Activated T-helper 1 cell treated with anti-CD3 and anti-CD28 coated beads, Interleukin-2, amount 50 U/mL, for 16 hours (primary cell): ENCODE data around the gene TAF6.
A peak's percentile ranks its signal among the peaks of the same experiment; 100 is the strongest.
"Not testable (repeated sequence)": the region's sequence is repeated elsewhere in the genome, so short reads cannot be mapped to it uniquely, and the experiment has no call there.

Experiments used
- DNase-seq, 2 donors: peaks; one replicate each; pipeline ENCODE4 v3.0.0-alpha.2; 2020; ENCODE audit warnings: low read depth in 1 of 2, low spot score in 1 of 2

TAF6 gene

GRCh38 chr7:100152937-100153666 is 33.9 kb upstream of the TAF6 start:
- DNase-seq = no peak

- DNase-seq = no peak
Observed at GRCh38 chr7:100152404-100152803, 33.2 kb upstream of the TAF6 start.

GRCh38 chr7:100148559-100149328 is 29.6 kb upstream of the TAF6 start, which contains the start of gene LAMTOR4:
TSS of gene LAMTOR4 (plus strand) at chr7:100148918. CDS start at chr7:100148973, 55 bp downstream.
- DNase-seq = peak; percentile 93 to 97

- no peak for DNase-seq
Observed at GRCh38 chr7:100148225-100148558, 29.0 kb upstream of the TAF6 start.

- no peak for DNase-seq
Observed at GRCh38 chr7:100147278-100147677, 28.1 kb upstream of the TAF6 start.

- DNase-seq = not testable (repeated sequence)
Observed at GRCh38 chr7:100146350-100146749, 27.2 kb upstream of the TAF6 start.

- DNase-seq = no peak
Observed at GRCh38 chr7:100142461-100142860, 23.3 kb upstream of the TAF6 start.

GRCh38 chr7:100141555-100141949 is 22.4 kb upstream of the TAF6 start:
- no peak for DNase-seq

- DNase-seq = no peak
Observed at GRCh38 chr7:100137851-100138760, 18.9 kb upstream of the TAF6 start.

GRCh38 chr7:100132697-100133151 is 13.6 kb upstream of the TAF6 start:
- DNase-seq = peak in 1 of 2 donors; percentile 32

GRCh38 chr7:100132126-100132525 is 13.0 kb upstream of the TAF6 start:
- no peak for DNase-seq

GRCh38 chr7:100130608-100131453 is 11.7 kb upstream of the TAF6 start:
- peak; percentile 74 to 81 for DNase-seq

GRCh38 chr7:100130220-100130607 is 11.1 kb upstream of the TAF6 start:
- not testable (repeated sequence) for DNase-seq

GRCh38 chr7:100128637-100128963 is 9.4 kb upstream of the TAF6 start:
- no peak for DNase-seq

GRCh38 chr7:100127866-100128636 is 8.9 kb upstream of the TAF6 start:
- no peak for DNase-seq

- DNase-seq = peak; percentile 81 to 84
Observed at GRCh38 chr7:100126931-100127865, 8.0 kb upstream of the TAF6 start, which contains the start of gene MBLAC1. TSS of gene MBLAC1 (plus strand) at chr7:100126967. CDS start at chr7:100127396, 429 bp downstream.

- DNase-seq = no peak
Observed at GRCh38 chr7:100126239-100126930, 7.2 kb upstream of the TAF6 start.
